ENCODE data around the gene SCO1.
A peak's percentile ranks its signal among the peaks of the same experiment; 100 is the strongest.

The SCO1 gene

GRCh38 chr17:10651927-10652326, 45.4 kb downstream of the SCO1 start:
- DNase-seq, result no peak

- no peak for DNase-seq
These were observed 47.7 kb downstream of the SCO1 start for GRCh38 chr17:10649602-10650001.

GRCh38 chr17:10648956-10649355, 48.4 kb downstream of the SCO1 start:
- peak; percentile 53 for DNase-seq

- no peak for DNase-seq
These were observed 49.0 kb downstream of the SCO1 start for GRCh38 chr17:10648381-10648780.

GRCh38 chr17:10646392-10646990, 50.8 kb downstream of the SCO1 start:
- peak; percentile 87 for DNase-seq

- DNase-seq, result no peak
These were observed 56.9 kb downstream of the SCO1 start for GRCh38 chr17:10640475-10640874.

GRCh38 chr17:10638151-10638550, 59.2 kb downstream of the SCO1 start:
- DNase-seq, result no peak

- DNase-seq, result no peak
These were observed 62.0 kb downstream of the SCO1 start for GRCh38 chr17:10635290-10635689.

- DNase-seq, result no peak
These were observed 63.5 kb downstream of the SCO1 start for GRCh38 chr17:10633738-10634379.

- no peak for DNase-seq
These were observed 65.6 kb downstream of the SCO1 start for GRCh38 chr17:10631701-10632100.

GRCh38 chr17:10631048-10631700, 66.2 kb downstream of the SCO1 start:
- DNase-seq, result peak; percentile 53

- DNase-seq, result no peak
These were observed 67.6 kb downstream of the SCO1 start for GRCh38 chr17:10629706-10630105.

GRCh38 chr17:10628756-10629155, 68.6 kb downstream of the SCO1 start:
- peak; percentile 38 for DNase-seq

- no peak for DNase-seq
These were observed 70.9 kb downstream of the SCO1 start for GRCh38 chr17:10626390-10626789.

- no peak for DNase-seq
These were observed 72.4 kb downstream of the SCO1 start for GRCh38 chr17:10624969-10625368.

GRCh38 chr17:10623737-10624338, 73.5 kb downstream of the SCO1 start:
- DNase-seq, result no peak

- no peak for DNase-seq
These were observed 74.5 kb downstream of the SCO1 start for GRCh38 chr17:10622617-10623485.

All from hematopoietic multipotent progenitor cell treated with erythropoietin and hydrocortisone succinate and interleukin-3 and kit ligand, for 4 days (in vitro differentiated cells).